Stomach (tissue), 9 donors: ENCODE measurements around the gene CAMKK2. TPM values are rescaled to one million over a fixed set of nuclear protein-coding genes. Genes with fewer than 3 reads are reported as not detected.

Experiments
- DNase-seq, 2 donors: peaks; one replicate each; pipeline versions ENCODE4 v3.0.0 to v3.0.0-alpha.2; 2013 to 2019
- H3K27ac ChIP-seq, 5 donors: fragments of 200-600 bp in 4 of 5; sonication (generic) in 4 of 5; one replicate each; pipeline ENCODE4 v1.5.1; 2013 to 2019; ENCODE audit warnings: mild to moderate bottlenecking in 1 of 5, moderate library complexity in 1 of 5
- H3K27me3 ChIP-seq, 3 donors: fragments of 200-600 bp; sonication (generic); one replicate each; pipeline ENCODE4 v1.5.1; 2017 to 2019; ENCODE audit warnings: mixed run types in 1 of 3
- H3K36me3 ChIP-seq, 4 donors: fragments of 200-600 bp; sonication (generic); 1 replicate in 3 of 4; 2 replicates in 1 of 4; pipeline ENCODE4 v1.5.1; 2016 to 2019
- H3K4me1 ChIP-seq, 4 donors: fragments of 200-600 bp; sonication (generic); one replicate each; pipeline ENCODE4 v1.5.1; 2016 to 2019
- H3K4me3 ChIP-seq, 4 donors: fragments of 200-600 bp; sonication (generic) in 3 of 4; one replicate each; pipeline ENCODE4 v1.5.1; 2016 to 2019; ENCODE audit warnings: mild to moderate bottlenecking in 1 of 4
- H3K9me3 ChIP-seq, 4 donors: fragments of 200-600 bp; sonication (generic); one replicate each; pipeline ENCODE4 v1.5.1; 2016 to 2019
- EP300 ChIP-seq: sonication (generic); formaldehyde crosslinking; IDR thresholded peaks from one replicate; pipeline ENCODE4 v1.6.1; 2017; ENCODE audit warnings: antibody characterized with exemption
- POLR2A ChIP-seq, 4 donors: fragments of 450-650 bp; IDR thresholded peaks; one replicate each; pipeline ENCODE4 v1.6.1; 2016; ENCODE audit warnings: antibody characterized with exemption in 4 of 4, control low read depth in 2 of 4, mild to moderate bottlenecking in 1 of 4, moderate library complexity in 1 of 4
- POLR2AphosphoS5 ChIP-seq, 3 donors: sonication (generic); formaldehyde crosslinking; IDR thresholded peaks; one replicate each; pipeline ENCODE4 v1.6.1; 2016; ENCODE audit warnings: antibody characterized with exemption in 3 of 3
- WGBS, 5 donors: extraction: QIAGEN DNeasy Blood & Tissue Kit in 3 of 5; methylation state at CpG; one replicate each; pipeline versions ENCODE4 v1.1.5 to v1.1.7; 2013 to 2018; 5-methylcytosine and 5-hydroxymethylcytosine counted together
- intact Hi-C: fragments of 100-400 bp; cut with DNase I; formaldehyde crosslinking; loops from one replicate; pipeline ENCODE4 v1.15.1; 2023; ENCODE audit warnings: low total_unique reads
- polyA plus RNA-seq, 3 donors: library from polyadenylated mRNA; stranded (reverse); fragments of 200-250 nt; gene quantifications; one replicate each; pipeline ENCODE4 v1.2.3, GENCODE V29; 2013
- total RNA-seq, 5 donors: library from RNA; depleted of rRNA; stranded (reverse); fragments of >200 nt; gene quantifications; one replicate each; pipeline versions ENCODE4 v1.1.0 to v1.2.3, GENCODE V29; 2014 to 2016
- TF ChIP-seq, protein P1 (sequence below), 7 experiments: fragments of 450-650 bp in 4 of 7; fragments of 200-600 bp in 3 of 7; sonication (generic) in 3 of 7; IDR thresholded peaks; one replicate each; pipeline ENCODE4 v1.5.1; 2016 to 2019; ENCODE audit warnings: antibody characterized with exemption in 7 of 7, control low read depth in 2 of 7, mild to moderate bottlenecking in 1 of 7
- donor health status: healthy with polysubstance abuse.
- donor health status: Bipolar disorder and iron deficiency.
- donor health status: healthy.

Gene CAMKK2
- total and polyA plus RNA-seq, 8 donors = 14.9 to 46.4 (median 21.7) TPM

DNA sequence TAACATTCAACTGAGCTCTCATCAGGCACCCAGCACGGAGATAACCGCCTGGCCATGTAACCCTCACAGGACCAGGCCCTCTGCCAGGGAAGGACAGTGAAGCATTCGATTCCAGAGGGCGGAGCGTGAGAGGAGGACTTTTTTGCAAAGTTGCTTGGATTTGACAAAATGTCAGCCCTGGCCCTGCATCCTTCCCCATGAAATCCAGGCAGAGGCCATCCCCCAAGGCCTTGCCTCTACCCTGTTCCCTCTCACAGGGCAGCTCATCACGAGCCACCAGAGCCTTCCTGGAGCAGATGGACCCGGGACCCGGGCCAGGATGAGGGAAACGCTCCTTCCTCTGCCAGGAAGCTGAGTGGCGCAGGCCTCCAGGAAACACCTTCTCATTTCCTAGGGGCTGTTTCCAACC is 17.0 kb downstream of the CAMKK2 start:
- H3K4me3 ChIP-seq = no peak overlapping the region
- DNase-seq = peak in 1 of 2 donors; percentile 38
- intact Hi-C loops = no loop called here
- no peaks in the 10 kb centered on the region for H3K9me3 ChIP-seq
- peak overlapping the region; percentile 4 to 73 (median 54) for H3K27ac ChIP-seq
- 46 to 78% (median 68%) methylated on average over 7 to 10 of the region's 10 CpGs for WGBS, 5 donors
- TF ChIP-seq, protein P1, sequence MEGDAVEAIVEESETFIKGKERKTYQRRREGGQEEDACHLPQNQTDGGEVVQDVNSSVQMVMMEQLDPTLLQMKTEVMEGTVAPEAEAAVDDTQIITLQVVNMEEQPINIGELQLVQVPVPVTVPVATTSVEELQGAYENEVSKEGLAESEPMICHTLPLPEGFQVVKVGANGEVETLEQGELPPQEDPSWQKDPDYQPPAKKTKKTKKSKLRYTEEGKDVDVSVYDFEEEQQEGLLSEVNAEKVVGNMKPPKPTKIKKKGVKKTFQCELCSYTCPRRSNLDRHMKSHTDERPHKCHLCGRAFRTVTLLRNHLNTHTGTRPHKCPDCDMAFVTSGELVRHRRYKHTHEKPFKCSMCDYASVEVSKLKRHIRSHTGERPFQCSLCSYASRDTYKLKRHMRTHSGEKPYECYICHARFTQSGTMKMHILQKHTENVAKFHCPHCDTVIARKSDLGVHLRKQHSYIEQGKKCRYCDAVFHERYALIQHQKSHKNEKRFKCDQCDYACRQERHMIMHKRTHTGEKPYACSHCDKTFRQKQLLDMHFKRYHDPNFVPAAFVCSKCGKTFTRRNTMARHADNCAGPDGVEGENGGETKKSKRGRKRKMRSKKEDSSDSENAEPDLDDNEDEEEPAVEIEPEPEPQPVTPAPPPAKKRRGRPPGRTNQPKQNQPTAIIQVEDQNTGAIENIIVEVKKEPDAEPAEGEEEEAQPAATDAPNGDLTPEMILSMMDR (IDR thresholded peaks at IDR 0.05) = no peak
- no peak for TF ChIP-seq POLR2AphosphoS5 (IDR thresholded peaks at IDR 0.05)
- TF ChIP-seq POLR2A (IDR thresholded peaks at IDR 0.05) = no peak
- no peak for TF ChIP-seq EP300
- peaks cover 0 to 34% (median 24%) of the 10 kb centered on the region in 4 donors for H3K36me3 ChIP-seq
- H3K27me3 ChIP-seq = no peaks in the 10 kb centered on the region
- H3K4me1 ChIP-seq = peaks cover 11 to 57% (median 28%) of the 10 kb centered on the region in 4 donors

- WGBS, 5 donors = 58 to 81% (median 74%) methylated on average over 13 of the region's 13 CpGs
- DNase-seq = no peak
- Histone ChIP-seq H3K4me3 (no peak overlapping the region), H3K27me3 (no peaks in the 10 kb centered on the region), H3K27ac (peak overlapping the region in 4 of 5 donors; percentile 47 to 73 (median 58)), H3K4me1 (peaks cover 11 to 53% (median 26%) of the 10 kb centered on the region in 4 donors), H3K36me3 (peaks cover 3 to 39% (median 29%) of the 10 kb centered on the region in 4 donors), H3K9me3 (no peaks in the 10 kb centered on the region)
- TF ChIP-seq, protein P1 (IDR thresholded peaks at IDR 0.05) = no peak
- TF ChIP-seq POLR2A (IDR thresholded peaks at IDR 0.05) (no peak), EP300 (no peak), POLR2AphosphoS5 (IDR thresholded peaks at IDR 0.05) (no peak)
- intact Hi-C loops = no loop called here
Measured at GRCh38 chr12:121279071-121279375, 17.5 kb downstream of the CAMKK2 start.

DNA sequence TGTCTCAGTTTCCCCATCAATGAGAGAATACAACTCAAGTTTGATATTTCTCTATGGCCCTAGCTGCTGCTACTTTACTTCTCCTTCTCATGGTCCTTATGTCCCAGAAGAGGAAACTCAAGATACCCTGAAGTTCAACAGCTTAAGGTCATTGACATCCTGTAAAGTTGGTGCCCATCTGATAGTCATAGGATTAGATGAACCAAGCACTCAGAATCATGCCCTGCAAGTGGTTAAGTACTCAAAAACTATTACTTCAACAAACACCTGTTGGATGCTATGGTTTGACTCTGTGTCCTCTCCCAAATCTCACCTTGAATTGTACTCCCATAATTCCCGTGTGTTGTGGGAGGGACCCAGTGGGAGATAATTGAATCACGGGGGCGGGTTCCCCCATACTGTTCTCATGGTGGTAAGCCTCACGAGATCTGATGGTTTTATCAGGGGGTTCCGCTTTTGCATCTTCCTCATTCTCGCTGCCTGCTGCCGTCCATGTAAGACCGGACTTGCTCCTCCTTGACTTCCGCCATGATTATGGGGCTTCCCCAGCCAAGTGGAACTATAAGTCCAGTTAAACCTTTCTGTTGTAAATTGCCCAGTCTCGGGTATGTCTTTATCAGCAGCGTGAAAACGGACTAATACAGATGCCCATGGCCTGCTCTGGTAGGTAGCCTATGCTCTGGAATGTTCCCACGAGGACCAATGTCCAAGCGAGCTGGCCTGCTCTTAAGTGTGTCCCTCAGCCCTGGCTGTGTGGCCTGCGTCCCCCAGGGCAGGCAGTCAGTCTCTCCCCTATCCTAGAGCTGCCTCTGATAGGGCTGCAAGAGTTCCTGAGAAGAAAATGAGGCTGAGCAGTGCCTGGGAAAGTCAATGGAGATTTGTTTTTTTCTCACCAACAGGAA is 18.1 kb downstream of the CAMKK2 start:
- intact Hi-C loops = no loop called here
- 83 to 93% (median 89%) methylated on average over 15 of the region's 15 CpGs for WGBS, 5 donors
- no peaks in the 10 kb centered on the region for H3K9me3 ChIP-seq
- peaks cover 8 to 45% (median 35%) of the 10 kb centered on the region in 4 donors for H3K36me3 ChIP-seq
- peak overlapping the region in 4 of 5 donors; percentile 47 to 73 (median 58) for H3K27ac ChIP-seq
- TF ChIP-seq POLR2AphosphoS5 (IDR thresholded peaks at IDR 0.05) (no peak), EP300 (no peak), POLR2A (IDR thresholded peaks at IDR 0.05) (no peak)
- TF ChIP-seq, protein P1 (IDR thresholded peaks at IDR 0.05) = no peak
- no peaks in the 10 kb centered on the region for H3K27me3 ChIP-seq
- H3K4me3 ChIP-seq = no peak overlapping the region
- DNase-seq = no peak
- peaks cover 11 to 49% (median 26%) of the 10 kb centered on the region in 4 donors for H3K4me1 ChIP-seq

DNA sequence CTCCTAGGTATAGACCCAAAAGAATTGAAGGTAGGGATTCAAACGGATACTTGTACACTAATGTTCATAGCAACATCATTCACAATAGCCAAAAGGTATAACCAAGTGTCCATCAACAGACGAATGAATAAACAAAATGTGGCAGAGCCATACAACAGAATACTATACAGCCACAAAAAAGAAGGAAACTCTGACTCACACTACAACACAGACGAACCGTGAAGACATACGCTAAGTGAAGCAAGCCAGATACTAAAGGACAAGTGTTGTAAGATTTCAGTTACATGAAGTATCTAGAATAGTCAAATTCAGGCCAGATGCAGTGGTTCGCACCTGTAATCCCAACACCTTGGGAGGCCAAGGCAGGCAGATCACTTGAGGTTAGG is 19.1 kb downstream of the CAMKK2 start:
- Histone ChIP-seq H3K4me1 (peaks cover 11 to 39% (median 17%) of the 10 kb centered on the region in 4 donors), H3K9me3 (no peaks in the 10 kb centered on the region), H3K27ac (peak overlapping the region in 2 of 5 donors; percentile 62 to 73), H3K4me3 (no peak overlapping the region), H3K36me3 (peaks cover 8 to 48% (median 41%) of the 10 kb centered on the region in 4 donors), H3K27me3 (no peaks in the 10 kb centered on the region)
- intact Hi-C loops = no loop called here
- TF ChIP-seq POLR2AphosphoS5 (IDR thresholded peaks at IDR 0.05) (no peak), POLR2A (IDR thresholded peaks at IDR 0.05) (no peak), EP300 (no peak)
- TF ChIP-seq, protein P1 (IDR thresholded peaks at IDR 0.05) = no peak
- DNase-seq = no peak
- WGBS, 5 donors = 82 to 97% (median 91%) methylated on average over 6 of the region's 6 CpGs
